Upper lobe of left lung (tissue), 4 donors: ENCODE measurements around the gene PLXNA4.

Source experiments
- CTCF ChIP-seq, 6 experiments: fragments of 450-650 bp in 4 of 6; fragments of 200-600 bp in 2 of 6; sonication (generic) in 2 of 6; IDR thresholded peaks; one replicate each; pipeline ENCODE4 v1.5.1; 2016 to 2019; ENCODE audit warnings: antibody characterized with exemption in 6 of 6
- POLR2A ChIP-seq, 4 donors: fragments of 450-650 bp; IDR thresholded peaks; one replicate each; pipeline ENCODE4 v1.5.1; 2016 to 2017; ENCODE audit warnings: antibody characterized with exemption in 4 of 4, mild to moderate bottlenecking in 2 of 4
- POLR2AphosphoS5 ChIP-seq, 2 donors: sonication (generic); formaldehyde crosslinking; IDR thresholded peaks; one replicate each; pipeline ENCODE4 v1.5.1; 2017; ENCODE audit warnings: antibody characterized with exemption in 2 of 2

- TF ChIP-seq CTCF (IDR thresholded peaks at IDR 0.05) (no peak), POLR2A (IDR thresholded peaks at IDR 0.05) (no peak), POLR2AphosphoS5 (IDR thresholded peaks at IDR 0.05) (no peak)
These were observed 365.4 kb downstream of the PLXNA4 start for GRCh38 chr7:132210821-132211220.
